ENCODE measurements around the gene CDK2AP2.

DNA sequence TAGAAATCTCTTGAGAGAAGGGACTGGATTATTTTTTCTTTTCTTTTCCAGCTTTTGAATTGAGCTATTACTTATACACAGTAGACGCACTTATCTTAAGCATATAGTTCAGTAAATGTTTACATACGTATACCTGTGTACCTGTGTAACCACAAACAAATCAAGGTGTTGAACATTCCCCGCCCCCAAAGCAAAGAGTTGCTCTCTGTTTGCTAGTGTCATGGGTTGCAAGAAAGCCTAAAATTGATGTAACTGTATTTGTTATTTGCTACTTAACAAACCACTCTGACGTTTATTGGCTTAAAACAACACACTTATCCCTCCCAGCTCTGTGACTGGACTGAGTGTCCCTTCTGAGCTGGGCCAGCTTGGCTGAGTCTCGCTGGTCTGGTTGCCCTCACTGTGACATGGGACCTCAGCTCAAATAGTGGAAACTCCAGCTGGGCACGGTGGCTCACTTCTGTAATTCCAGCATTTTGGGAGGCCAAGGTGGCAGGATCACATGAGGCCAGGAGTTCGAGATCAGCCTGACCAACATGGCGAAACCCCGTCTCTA is 40.7 kb upstream of the CDK2AP2 start:
- TF ChIP-seq POLR2A (IDR thresholded peaks at IDR 0.05; ENCODE audit: extremely low read depth, insufficient read length): no peak
- TF ChIP-seq, protein P1, sequence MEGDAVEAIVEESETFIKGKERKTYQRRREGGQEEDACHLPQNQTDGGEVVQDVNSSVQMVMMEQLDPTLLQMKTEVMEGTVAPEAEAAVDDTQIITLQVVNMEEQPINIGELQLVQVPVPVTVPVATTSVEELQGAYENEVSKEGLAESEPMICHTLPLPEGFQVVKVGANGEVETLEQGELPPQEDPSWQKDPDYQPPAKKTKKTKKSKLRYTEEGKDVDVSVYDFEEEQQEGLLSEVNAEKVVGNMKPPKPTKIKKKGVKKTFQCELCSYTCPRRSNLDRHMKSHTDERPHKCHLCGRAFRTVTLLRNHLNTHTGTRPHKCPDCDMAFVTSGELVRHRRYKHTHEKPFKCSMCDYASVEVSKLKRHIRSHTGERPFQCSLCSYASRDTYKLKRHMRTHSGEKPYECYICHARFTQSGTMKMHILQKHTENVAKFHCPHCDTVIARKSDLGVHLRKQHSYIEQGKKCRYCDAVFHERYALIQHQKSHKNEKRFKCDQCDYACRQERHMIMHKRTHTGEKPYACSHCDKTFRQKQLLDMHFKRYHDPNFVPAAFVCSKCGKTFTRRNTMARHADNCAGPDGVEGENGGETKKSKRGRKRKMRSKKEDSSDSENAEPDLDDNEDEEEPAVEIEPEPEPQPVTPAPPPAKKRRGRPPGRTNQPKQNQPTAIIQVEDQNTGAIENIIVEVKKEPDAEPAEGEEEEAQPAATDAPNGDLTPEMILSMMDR (IDR thresholded peaks at IDR 0.05; ENCODE audit: low read depth, low read length): no peak
- TF ChIP-seq, protein P2, sequence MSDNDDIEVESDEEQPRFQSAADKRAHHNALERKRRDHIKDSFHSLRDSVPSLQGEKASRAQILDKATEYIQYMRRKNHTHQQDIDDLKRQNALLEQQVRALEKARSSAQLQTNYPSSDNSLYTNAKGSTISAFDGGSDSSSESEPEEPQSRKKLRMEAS (IDR thresholded peaks at IDR 0.05; ENCODE audit: low read depth, low read length): no peak
